ENCODE results near the gene EXD3.
"Not testable (repeated sequence)": the region's sequence is repeated elsewhere in the genome, so short reads cannot be mapped to it uniquely, and the experiment has no call there.

EXD3 gene

GRCh38 chr9:137379761-137380161, 43.2 kb downstream of the EXD3 start:
- DNase-seq (ENCODE audit: low spot score), result no peak

DNA sequence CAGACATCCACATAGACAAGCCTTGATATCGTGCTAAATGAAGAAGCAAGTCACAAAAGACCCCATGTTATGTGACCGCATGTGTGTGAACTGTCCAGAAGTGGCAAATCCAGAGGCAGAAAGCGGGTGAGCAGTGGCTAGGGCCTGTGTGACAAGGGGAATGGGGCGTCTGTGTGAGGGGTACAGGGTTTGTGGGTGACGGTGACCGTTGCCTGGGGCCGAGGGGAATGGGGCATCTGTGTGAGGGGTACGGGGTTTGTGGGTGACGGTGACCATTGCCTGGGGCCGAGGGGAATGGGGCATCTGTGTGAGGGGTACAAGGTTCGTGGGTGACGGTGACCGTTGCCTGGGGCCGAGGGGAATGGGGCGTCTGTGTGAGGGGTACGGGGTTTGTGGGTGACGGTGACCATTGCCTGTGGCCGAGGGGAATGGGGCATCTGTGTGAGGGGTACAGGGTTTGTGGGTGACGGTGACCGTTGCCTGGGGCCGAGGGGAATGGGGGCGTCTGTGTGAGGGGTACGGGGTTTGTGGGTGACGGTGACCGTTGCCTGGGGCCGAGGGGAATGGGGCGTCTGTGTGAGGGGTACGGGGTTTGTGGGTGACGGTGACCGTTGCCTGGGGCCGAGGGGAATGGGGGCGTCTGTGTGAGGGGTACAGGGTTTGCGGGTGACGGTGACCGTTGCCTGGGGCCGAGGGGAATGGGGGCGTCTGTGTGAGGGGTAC, 44.1 kb downstream of the EXD3 start:
- not testable (repeated sequence) for DNase-seq (ENCODE audit: low spot score)

- DNase-seq (ENCODE audit: low spot score), result no peak
These were observed 46.6 kb downstream of the EXD3 start for GRCh38 chr9:137376386-137376785.

- no peak for DNase-seq (ENCODE audit: low spot score)
These were observed 47.5 kb downstream of the EXD3 start for GRCh38 chr9:137375321-137376058.

DNA sequence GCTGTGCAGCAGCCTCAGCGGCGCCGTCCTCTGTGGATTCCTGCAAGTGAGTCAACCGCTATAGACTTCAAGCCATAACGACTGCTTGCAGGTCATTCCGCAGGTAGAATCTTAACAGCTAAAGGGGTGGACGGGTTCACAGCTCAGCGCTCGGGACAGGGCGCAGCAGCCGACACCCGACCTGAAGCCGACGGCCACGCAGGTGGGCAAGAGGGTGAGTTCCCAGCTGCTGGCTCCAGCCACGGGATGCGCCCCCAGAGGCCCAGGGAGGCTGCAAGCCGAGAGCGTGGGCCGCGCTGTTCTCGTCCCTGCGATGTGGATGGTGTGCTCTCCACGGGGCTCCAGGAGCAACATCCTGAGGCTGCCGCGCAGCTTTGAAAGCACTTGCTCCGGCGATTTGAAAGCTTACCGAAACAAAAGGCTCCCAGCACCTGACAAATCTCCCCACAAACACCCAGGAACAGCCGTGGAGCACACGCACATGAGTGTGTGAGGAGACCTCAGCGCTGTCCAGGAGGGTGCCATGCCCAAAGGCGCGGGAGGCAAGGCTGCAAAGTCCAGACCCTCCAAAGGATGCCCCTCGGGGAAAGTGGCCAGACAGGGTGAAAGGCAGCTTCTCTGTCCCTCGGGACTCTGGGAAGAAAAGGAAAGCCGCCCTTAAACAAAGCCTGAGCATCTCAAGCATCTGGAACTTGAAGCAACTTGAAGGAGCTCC, 48.7 kb downstream of the EXD3 start:
- DNase-seq (ENCODE audit: low spot score), result no peak

GRCh38 chr9:137373611-137373980, 49.4 kb downstream of the EXD3 start:
- no peak for DNase-seq (ENCODE audit: low spot score)

DNA sequence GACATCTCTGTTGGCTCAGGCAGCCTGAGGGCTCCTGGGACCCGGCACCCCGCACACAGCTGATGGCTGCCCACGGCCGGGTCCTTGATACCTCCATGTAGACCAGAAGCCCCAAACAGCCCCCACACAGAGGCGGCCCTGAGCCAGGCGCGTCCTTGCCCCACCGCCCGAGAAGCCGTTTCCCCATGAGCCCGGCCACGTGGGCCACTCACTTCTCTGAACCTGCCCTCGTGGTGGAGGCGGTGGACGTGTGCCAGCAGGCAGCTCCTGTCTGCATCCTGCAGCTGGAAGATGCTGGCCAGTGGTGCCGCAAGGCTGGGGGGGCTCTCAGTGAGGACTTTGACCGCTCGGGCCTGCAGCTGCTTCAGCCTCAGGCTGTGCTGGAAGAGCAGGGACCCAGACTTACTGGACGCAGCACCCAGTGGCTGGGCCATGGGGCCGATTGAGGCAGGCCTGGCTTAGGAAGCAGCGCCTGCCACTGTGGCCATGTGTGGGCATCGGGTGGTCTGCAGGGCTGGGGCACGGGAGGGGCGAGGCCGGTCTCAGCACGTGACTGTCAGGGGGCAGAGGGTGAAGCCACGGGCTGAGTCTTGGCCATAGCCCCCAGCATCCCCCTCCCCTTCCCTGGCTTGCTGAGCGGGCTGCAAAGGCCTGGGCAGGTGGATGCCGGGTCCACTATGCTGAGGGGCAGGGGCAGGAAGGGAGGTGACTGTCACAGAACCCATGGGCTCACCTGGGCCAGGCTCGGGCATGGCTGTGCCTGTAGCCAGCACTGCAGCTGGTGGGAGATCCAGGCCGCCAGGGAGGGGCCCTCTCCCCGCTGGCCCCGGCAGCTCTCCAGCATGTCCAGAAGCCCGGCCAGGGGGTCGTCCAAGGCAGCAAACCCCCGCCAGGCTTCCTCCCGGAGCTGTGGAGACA, 50.0 kb downstream of the EXD3 start:
- no peak for DNase-seq (ENCODE audit: low spot score)

DNA sequence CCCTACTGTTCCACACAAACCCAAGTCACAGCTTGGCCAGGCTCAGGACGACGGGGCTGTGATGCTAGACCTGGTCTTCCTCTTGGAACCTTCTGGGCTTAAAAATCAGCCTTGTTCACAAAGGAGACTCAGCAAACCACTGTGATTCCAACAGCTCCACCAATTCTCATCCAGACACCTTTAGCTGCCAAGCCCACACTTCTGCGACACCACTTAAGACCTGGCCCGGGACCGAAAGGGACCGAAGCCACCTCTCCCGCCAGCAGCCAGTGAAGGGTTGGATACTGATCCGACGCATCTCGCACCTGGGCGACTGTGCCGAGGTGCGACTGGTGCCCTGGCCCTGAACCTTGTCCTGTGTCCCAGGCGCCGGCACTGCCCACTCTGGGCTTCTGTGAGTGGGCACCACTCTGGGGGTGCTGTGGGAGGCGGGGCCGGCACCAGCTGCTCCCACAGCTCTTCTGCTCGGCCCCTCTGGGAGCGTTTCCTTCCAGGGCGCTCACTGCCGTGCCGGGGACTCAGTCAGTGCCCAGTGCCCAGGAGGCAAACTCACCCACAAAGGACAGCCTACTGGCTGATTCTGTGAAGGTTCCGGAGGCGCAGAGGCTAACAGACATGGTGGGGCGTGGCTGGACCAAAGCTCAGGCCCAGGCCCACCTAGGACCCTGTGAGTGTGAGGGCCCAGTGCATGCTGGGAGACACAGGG, 50.9 kb downstream of the EXD3 start:
- DNase-seq (ENCODE audit: low spot score), result no peak

DNA sequence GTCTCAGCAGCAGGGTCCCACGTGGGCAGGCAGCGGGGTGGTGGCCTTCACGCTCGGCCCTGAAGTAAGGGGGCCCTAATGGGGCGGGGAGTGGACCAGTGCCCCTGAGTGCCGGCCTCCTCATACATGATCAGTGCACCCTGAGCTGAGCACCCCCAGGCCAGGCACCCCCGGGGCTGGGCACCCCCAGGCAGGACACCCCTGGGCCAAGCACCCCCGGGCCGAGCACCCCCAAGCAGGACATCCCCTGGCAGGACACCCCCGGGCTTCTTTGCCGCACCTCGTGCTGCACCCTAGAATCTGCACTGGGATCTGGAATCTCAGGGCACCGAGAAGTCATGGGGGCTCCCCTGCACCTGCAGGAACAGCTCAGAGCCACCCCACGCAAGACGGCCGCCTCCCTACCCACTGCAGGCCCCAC, 51.4 kb downstream of the EXD3 start:
- no peak for DNase-seq (ENCODE audit: low spot score)

DNA sequence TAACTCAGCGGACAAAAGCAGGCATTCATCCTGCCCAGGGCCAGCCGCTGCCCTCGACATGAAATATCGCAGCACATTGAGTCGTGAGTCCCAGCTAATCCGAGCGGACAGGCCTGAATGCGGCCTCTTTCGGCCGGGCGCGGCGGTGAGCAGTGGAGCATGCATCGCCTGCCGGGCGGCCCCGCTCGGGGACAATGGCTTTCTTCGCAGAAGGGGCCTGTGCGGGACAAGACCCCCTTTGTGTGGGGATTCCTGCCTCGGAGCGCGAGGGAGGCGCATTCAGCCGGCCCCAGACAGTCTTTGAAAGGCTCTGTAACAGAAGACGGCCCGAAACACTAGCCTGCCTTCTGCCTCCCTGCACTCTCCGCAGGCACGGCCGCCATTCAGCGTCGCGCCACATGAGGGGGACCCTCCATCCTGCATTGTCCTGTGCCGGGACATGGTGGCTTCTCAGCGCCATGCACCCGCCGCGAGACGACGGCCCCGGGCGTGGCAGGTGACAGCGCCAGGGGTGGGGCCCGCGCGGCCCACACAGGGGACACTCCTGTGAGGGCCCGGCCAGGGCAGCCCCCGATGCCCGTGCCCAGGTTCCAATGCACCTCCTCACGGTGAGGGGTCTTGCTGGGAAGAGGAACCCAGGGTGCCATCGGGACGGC, 52.0 kb downstream of the EXD3 start:
- DNase-seq (ENCODE audit: low spot score), result no peak

DNA sequence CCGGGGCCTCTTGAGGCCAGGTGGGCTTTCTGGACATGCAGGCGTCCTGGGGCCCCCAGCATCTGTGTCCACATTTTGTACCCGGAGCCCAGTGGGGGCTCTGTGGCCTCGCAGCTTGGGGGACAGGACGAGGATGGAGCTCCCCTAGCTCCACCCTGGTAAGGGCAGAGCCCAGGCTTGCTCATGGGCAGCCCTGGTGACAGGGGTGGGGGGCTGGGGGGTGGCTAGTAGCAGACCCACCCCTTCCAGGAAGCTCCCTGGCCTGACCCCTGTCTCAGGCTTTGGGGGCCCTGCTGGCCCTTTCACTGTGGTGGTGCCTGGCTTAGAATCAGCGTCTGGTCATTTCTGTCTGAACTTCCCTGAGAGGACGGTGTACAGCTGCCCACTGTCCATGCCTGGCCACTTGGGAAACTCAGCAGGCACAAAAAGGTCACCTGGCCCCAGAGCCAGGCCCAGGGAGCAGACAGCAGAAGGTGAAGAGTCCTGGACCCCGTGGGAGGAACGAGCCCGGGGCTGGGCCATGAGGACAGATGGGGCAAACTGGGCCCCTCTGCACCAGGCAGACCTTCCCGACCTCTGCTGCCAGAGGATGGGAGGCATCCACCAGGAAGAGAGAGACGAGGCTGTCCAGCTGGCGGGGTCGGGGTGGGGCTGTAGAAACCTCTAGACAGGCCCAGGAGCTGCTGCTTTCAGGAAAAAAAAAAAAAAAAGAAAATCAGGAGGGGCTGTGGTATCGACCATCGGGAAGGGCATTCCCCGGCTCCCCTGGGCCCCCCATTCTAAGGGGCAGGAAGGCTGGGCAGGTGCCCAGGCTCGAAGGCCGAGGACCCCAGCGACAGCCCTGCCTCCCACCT, 52.8 kb downstream of the EXD3 start:
- DNase-seq (ENCODE audit: low spot score), result no peak

DNA sequence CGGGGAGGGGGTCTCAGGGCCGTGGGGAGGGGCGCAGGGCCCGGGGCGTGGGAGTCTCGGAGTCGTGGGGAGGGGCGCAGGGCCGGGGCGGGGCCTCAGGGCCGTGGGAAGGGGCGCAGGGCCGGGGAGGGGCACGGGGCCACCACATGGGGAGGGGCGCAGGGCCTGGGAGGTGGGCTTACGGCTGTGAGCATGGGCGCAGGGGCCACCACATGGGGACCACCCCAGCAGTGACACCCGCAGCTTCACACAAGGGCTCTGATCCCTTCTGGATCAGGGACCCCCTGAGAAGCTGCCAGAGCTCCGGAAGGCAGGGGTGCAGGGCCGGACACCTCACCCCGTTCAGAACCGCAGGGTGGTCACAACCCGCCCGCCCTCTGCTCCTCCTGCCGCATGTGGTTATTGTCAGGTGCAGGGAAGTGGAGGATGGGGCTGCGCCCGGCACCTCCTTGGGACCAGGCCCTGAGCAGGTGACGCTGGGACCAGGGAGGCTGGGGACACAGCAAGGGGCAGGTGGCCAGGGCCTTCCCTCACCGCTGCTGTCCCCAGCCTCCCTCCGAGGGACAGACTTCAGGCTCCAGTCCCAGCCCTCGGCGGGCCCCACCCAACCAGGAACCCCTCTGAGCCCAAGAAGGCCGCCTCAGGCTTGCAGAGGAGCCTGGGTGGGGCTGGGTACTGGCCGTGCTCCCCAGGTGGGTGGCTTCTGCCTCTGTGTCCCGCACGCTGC, 53.7 kb downstream of the EXD3 start:
- no peak for DNase-seq (ENCODE audit: low spot score)

GRCh38 chr9:137368431-137369035, 54.4 kb downstream of the EXD3 start:
- no peak for DNase-seq (ENCODE audit: low spot score)

DNA sequence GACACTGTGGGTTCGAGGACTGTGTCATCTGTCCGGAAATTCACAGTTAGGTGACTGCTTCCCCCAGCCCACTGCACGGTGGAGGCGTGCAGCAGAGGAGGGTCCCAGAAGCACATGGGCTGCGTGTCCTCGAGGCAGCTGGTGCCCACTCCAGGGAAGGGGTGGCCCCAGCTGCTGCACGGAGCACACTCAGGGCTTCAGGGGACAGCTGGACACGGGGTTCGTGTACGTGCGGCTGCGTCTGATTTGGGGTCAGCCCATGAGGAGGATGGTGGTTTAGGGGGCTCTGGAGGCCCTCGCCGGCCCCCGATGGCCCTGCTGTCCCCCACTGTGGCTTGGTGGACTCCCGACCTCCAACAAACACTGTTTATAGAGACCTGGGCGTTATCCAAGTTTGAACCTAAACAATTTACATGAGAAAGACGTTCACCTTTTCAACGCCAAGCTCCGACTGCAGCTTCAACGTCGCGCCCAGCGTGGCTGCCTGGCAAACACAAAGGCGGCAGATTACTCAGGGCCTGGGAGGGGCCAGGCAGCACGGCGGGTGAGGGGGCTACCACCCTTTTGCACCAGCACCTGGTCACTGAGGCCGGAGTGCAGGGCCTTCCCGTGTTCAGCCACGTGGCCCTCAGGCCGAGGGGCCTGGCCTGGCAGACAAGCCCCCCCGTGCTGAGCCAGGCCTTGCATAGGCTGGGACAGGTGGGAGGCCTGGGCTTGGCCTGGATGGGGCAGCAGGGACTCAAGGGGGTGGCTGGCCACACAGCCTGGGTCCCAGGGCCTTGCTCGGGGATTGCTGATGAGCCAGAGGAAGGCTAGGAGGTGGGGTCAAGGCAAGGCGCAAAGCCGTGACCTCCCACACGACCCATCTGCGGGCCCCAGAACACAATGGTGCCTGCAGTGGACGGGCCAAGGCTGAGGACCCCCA, 55.2 kb downstream of the EXD3 start:
- DNase-seq (ENCODE audit: low spot score), result no peak

DNA sequence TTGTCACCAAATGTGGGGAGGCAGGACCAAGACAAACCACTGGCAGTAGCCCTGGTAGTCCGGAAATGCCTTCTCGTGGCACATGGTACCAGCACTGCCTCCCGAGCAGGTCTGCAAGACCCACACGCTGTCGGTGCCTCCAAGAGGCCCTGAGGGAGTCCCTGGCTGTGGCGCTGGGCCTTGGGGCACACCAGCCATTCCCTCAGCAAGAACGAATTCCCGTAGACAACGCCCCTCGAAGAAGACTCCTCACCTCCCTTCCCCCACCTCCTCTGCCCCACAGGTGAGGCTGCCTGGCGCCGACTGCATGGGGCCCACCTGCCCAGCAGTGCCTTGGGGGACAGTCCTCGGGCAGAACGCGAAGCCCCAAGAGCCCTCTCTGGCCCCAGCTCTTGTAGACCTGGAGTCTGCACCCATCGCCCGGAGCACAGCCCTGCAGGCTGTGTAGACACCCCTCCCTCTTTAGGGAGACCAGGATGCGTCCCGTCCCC, 56.0 kb downstream of the EXD3 start:
- no peak for DNase-seq (ENCODE audit: low spot score)

GRCh38 chr9:137366445-137366810, 56.5 kb downstream of the EXD3 start:
- no peak for DNase-seq (ENCODE audit: low spot score)

Measured in AG20443 (cell line).